OCI-LY7 (cell line): ENCODE measurements around the gene NFIA. TPM values are rescaled to one million over a fixed set of nuclear protein-coding genes. Genes with fewer than 3 reads are reported as not detected.

Experiments used
- BruUV-seq: library from RNA; stranded (reverse); fragments of 400-500 nt; replicated peaks from 2 replicates; lab custom pipeline; 2021; lab: Mats Ljungman, UMichigan
- CTCF ChIA-PET: fragments of 300-600 bp; sonication (Branson Sonifier 250); formaldehyde crosslinking; loops from one replicate; lab custom pipeline; 2022; ENCODE audit warnings: antibody characterized with exemption; ENCODE audit not compliant: unreplicated experiment; lab: Charles Lee
- POLR2A ChIA-PET: fragments of 300-600 bp; sonication (Branson Sonifier 250); formaldehyde crosslinking; loops from one replicate; lab custom pipeline; 2022; ENCODE audit warnings: antibody characterized with exemption; lab: Charles Lee
- DNase-seq: peaks from one replicate; pipeline ENCODE4 v3.0.0-alpha.2; 2015; ENCODE audit warnings: low spot score
- H2AFZ ChIP-seq: fragments of 200-600 bp; sonication (generic), shearing (Covaris generic); 2 replicates; pipeline ENCODE4 v1.6.1; 2014; ENCODE audit warnings: mild to moderate bottlenecking, antibody characterized with exemption, low read length, moderate library complexity
- H3K27ac ChIP-seq: fragments of 200-600 bp; sonication (generic); 2 replicates; pipeline ENCODE4 v1.5.1; 2014; ENCODE audit warnings: mixed run types, low read depth, mild to moderate bottlenecking, moderate library complexity, low read length, inconsistent platforms; ENCODE audit not compliant: poor library complexity, severe bottlenecking
- H3K36me3 ChIP-seq: fragments of 200-600 bp; sonication (generic); 2 replicates; pipeline ENCODE4 v1.6.1; 2014; ENCODE audit warnings: mild to moderate bottlenecking, antibody characterized with exemption, low read length, moderate library complexity, mixed read lengths; ENCODE audit not compliant: insufficient read depth
- H3K4me1 ChIP-seq: fragments of 200-600 bp; sonication (generic); 2 replicates; pipeline ENCODE4 v1.5.1; 2014; ENCODE audit warnings: mild to moderate bottlenecking, low read length; ENCODE audit not compliant: insufficient read depth, poor library complexity, severe bottlenecking
- H3K4me2 ChIP-seq: fragments of 200-600 bp; sonication (generic); 2 replicates; pipeline ENCODE4 v1.6.1; 2014; ENCODE audit warnings: mild to moderate bottlenecking, low read length
- H3K4me3 ChIP-seq: fragments of 200-600 bp; sonication (generic); 2 replicates; pipeline ENCODE4 v1.5.1; 2014; ENCODE audit warnings: mild to moderate bottlenecking, low read depth, low read length; ENCODE audit not compliant: poor library complexity, severe bottlenecking
- H3K79me2 ChIP-seq: fragments of 200-600 bp; sonication (generic); 2 replicates; pipeline ENCODE4 v1.6.1; 2016; ENCODE audit warnings: low read depth, mild to moderate bottlenecking, low read length, moderate library complexity, mixed read lengths; ENCODE audit not compliant: insufficient read depth
- H3K9me2 ChIP-seq: fragments of 200-600 bp; sonication (generic); 2 replicates; pipeline ENCODE4 v1.6.1; 2016; ENCODE audit warnings: mild to moderate bottlenecking, low read length, mixed read lengths; ENCODE audit not compliant: insufficient read depth
- H3K9me3 ChIP-seq: fragments of 200-600 bp; sonication (generic); 2 replicates; pipeline ENCODE4 v1.6.1; 2014; ENCODE audit warnings: mild to moderate bottlenecking, mixed run types, low read length, mixed read lengths
- H4K20me1 ChIP-seq: fragments of 200-600 bp; sonication (generic); 2 replicates; pipeline ENCODE4 v1.6.1; 2014; ENCODE audit warnings: mild to moderate bottlenecking, antibody characterized with exemption, low read length, moderate library complexity, mixed read lengths; ENCODE audit not compliant: insufficient read depth
- CTCF ChIP-seq: fragments of 200-600 bp; sonication (generic); conservative IDR thresholded peaks from 2 replicates; pipeline ENCODE4 v1.5.1; 2014; ENCODE audit warnings: mild to moderate bottlenecking, antibody characterized with exemption, low read length, moderate library complexity, mixed read lengths
- EZH2phosphoT487 ChIP-seq: fragments of 200-600 bp; sonication (generic); IDR thresholded peaks from 2 replicates; pipeline ENCODE4 v1.6.1; 2018; ENCODE audit warnings: low read depth, borderline replicate concordance, mild to moderate bottlenecking, mixed run types, antibody characterized with exemption, low read length, moderate library complexity, mixed read lengths
- intact Hi-C: fragments of 100-400 bp; cut with micrococcal nuclease; formaldehyde crosslinking; loops from one replicate; pipeline ENCODE4 v1.10.0; 2022; ENCODE audit not compliant: unreplicated experiment
- total RNA-seq, 2 experiments: library from RNA; depleted of rRNA in 1 of 2; stranded (reverse); fragments of >200 nt in 1 of 2; shearing (Covaris generic) in 1 of 2; gene quantifications; 2 replicates each; pipeline ENCODE4 v1.2.3, GENCODE V29; 2014 to 2022

NFIA gene
- total RNA-seq, 2 experiments from 2014 or later: 2.8 to 18.8 TPM

- POLR2A ChIA-PET: interaction anchor here (0.7 kb wide), 1 partner anchor 747 kb away, joined by 3 read pairs; no protein-coding TSS in a partner anchor
- Histone ChIP-seq H3K36me3 (no peaks in the 10 kb centered on the region), H3K9me3 (no peaks in the 10 kb centered on the region), H3K9me2 (no peaks in the 10 kb centered on the region), H3K79me2 (no peaks in the 10 kb centered on the region), H2AFZ (no peak overlapping the region), H3K4me2 (no peak overlapping the region), H4K20me1 (no peaks in the 10 kb centered on the region), H3K4me1 (no peaks in the 10 kb centered on the region), H3K4me3 (no peak overlapping the region), H3K27ac (no peak overlapping the region)
- intact Hi-C loops: no loop called here
- CTCF ChIA-PET: no interaction called here
- no TSS peak for BruUV-seq
- TF ChIP-seq EZH2phosphoT487 (no peak), CTCF (no peak)
- DNase-seq: no peak
Measured at GRCh38 chr1:61368876-61369275, 286.5 kb downstream of the NFIA start.

GRCh38 chr1:61370177-61370912 lies 288.0 kb downstream of the NFIA start:
- H3K27ac ChIP-seq: no peak overlapping the region
- H3K4me2 ChIP-seq: no peak overlapping the region
- H3K36me3 ChIP-seq: no peaks in the 10 kb centered on the region
- intact Hi-C loops: no loop called here
- ChIA-PET POLR2A (no interaction called here), CTCF (no interaction called here)
- no peaks in the 10 kb centered on the region for H3K79me2 ChIP-seq
- no peak overlapping the region for H3K4me3 ChIP-seq
- no peaks in the 10 kb centered on the region for H3K4me1 ChIP-seq
- TF ChIP-seq EZH2phosphoT487 (no peak), CTCF (no peak)
- BruUV-seq: no TSS peak
- no peak overlapping the region for H2AFZ ChIP-seq
- DNase-seq: no peak
- no peaks in the 10 kb centered on the region for H3K9me2 ChIP-seq
- H4K20me1 ChIP-seq: no peaks in the 10 kb centered on the region
- H3K9me3 ChIP-seq: no peaks in the 10 kb centered on the region

- no TSS peak for BruUV-seq
- no peak for DNase-seq
- Histone ChIP-seq H2AFZ (no peak overlapping the region), H3K36me3 (no peaks in the 10 kb centered on the region), H3K4me1 (no peaks in the 10 kb centered on the region), H3K9me2 (no peaks in the 10 kb centered on the region), H3K9me3 (no peaks in the 10 kb centered on the region), H3K4me3 (no peak overlapping the region), H3K27ac (no peak overlapping the region), H4K20me1 (no peaks in the 10 kb centered on the region), H3K4me2 (no peak overlapping the region), H3K79me2 (no peaks in the 10 kb centered on the region)
- ChIA-PET POLR2A (no interaction called here), CTCF (no interaction called here)
- intact Hi-C loops: no loop called here
- TF ChIP-seq EZH2phosphoT487 (no peak), CTCF (no peak)
Measured at GRCh38 chr1:61370913-61371279, 288.5 kb downstream of the NFIA start.
